Fibroblast of the aortic adventitia (primary cell): ENCODE results near the gene PROSER2. TPM values are rescaled to one million over a fixed set of nuclear protein-coding genes. Genes with fewer than 3 reads are reported as not detected.

Experiments used
- DNase-seq: peaks from one replicate; pipeline ENCODE4 v3.0.0-alpha.2; 2010; ENCODE audit warnings: low read depth
- H3K4me3 ChIP-seq: 2 replicates; pipeline ENCODE4 v1.5.1; 2011; ENCODE audit warnings: low read depth, mild to moderate bottlenecking, control low read depth, low read length, moderate library complexity
- CTCF ChIP-seq: IDR thresholded peaks from 2 replicates; pipeline ENCODE4 v1.5.1; 2011; ENCODE audit warnings: mild to moderate bottlenecking, low read length, control low read depth, inconsistent platforms; ENCODE audit not compliant: insufficient read depth
- total RNA-seq: library from RNA; depleted of rRNA; stranded (reverse); fragments of >200 nt; gene quantifications from 2 replicates; pipeline ENCODE4 v1.2.3, GENCODE V29; 2012; ENCODE audit warnings: low replicate concordance

The PROSER2 gene
- total RNA-seq, 1 donor = 3.1 TPM

- DNase-seq = peak; percentile 26
- no peak overlapping the region for H3K4me3 ChIP-seq
- TF ChIP-seq CTCF = no peak
Measured at GRCh38 chr10:11831520-11831951, 8.4 kb downstream of the PROSER2 start.

GRCh38 chr10:11832042-11832441 is 8.9 kb downstream of the PROSER2 start:
- no peak overlapping the region for H3K4me3 ChIP-seq
- TF ChIP-seq CTCF = no peak
- DNase-seq = no peak

- no peak overlapping the region for H3K4me3 ChIP-seq
- no peak for DNase-seq
- TF ChIP-seq CTCF = no peak
Measured at GRCh38 chr10:11835061-11835460, 11.9 kb downstream of the PROSER2 start.

- no peak overlapping the region for H3K4me3 ChIP-seq
- DNase-seq = no peak
- no peak for TF ChIP-seq CTCF
Measured at GRCh38 chr10:11835704-11836103, 12.5 kb downstream of the PROSER2 start.

GRCh38 chr10:11837372-11838161 is 14.4 kb downstream of the PROSER2 start:
- no peak for TF ChIP-seq CTCF
- DNase-seq = no peak
- H3K4me3 ChIP-seq = no peak overlapping the region

GRCh38 chr10:11838298-11838852 is 15.2 kb downstream of the PROSER2 start:
- no peak for TF ChIP-seq CTCF
- H3K4me3 ChIP-seq = no peak overlapping the region
- DNase-seq = no peak
